ENCODE data around the gene PRXL2A. TPM values are rescaled to one million over a fixed set of nuclear protein-coding genes. Genes with fewer than 3 reads are reported as not detected.
"Not testable (repeated sequence)": the region's sequence is repeated elsewhere in the genome, so short reads cannot be mapped to it uniquely, and the experiment has no call there.

PRXL2A gene
- total RNA-seq = 100 to 1,000 TPM in 1 of 2 donors, 10 to 100 TPM in 1; 69.7 to 124 TPM
- 100 to 1,000 TPM; 151 to 161 TPM for polyA plus RNA-seq (ENCODE audit: insufficient read length in 2 of 2)
- long read RNA-seq, donor 1, full-length matches to known transcripts = 113 of 144 reads
- long read RNA-seq, donor 1, partial matches to known transcripts = 31 of 144 reads
- long read RNA-seq, donor 1, other reads (novel, unspliced or antisense) = 0 of 144 reads
- long read RNA-seq, donor 2, full-length matches to known transcripts = 55 of 63 reads
- long read RNA-seq, donor 2, partial matches to known transcripts = 8 of 63 reads
- long read RNA-seq, donor 2, other reads (novel, unspliced or antisense) = 0 of 63 reads
- long read RNA-seq, donor 3, full-length matches to known transcripts = 67 of 75 reads
- long read RNA-seq, donor 3, partial matches to known transcripts = 8 of 75 reads
- long read RNA-seq, donor 3, other reads (novel, unspliced or antisense) = 0 of 75 reads
- long read RNA-seq, donor 4, full-length matches to known transcripts = 55 of 71 reads
- long read RNA-seq, donor 4, partial matches to known transcripts = 16 of 71 reads
- long read RNA-seq, donor 4, other reads (novel, unspliced or antisense) = 0 of 71 reads

- no peaks in the 10 kb centered on the region for H3K27me3 ChIP-seq (ENCODE audit: control insufficient read depth, insufficient read depth, low read length)
- 0% methylated on average over 96 of the region's 96 CpGs for WGBS (ENCODE audit: insufficient coverage)
- H3K9me3 ChIP-seq (ENCODE audit: control insufficient read depth, insufficient read depth, low read length) = no peaks in the 10 kb centered on the region
- H3K27ac ChIP-seq (ENCODE audit: low read depth, low read length) = peak within 1 kb of the TSS; percentile 93
- H3K4me3 ChIP-seq (ENCODE audit: low read depth, low read length) = peak within 1 kb of the TSS; percentile 80
- peak; percentile 64 to 96 (median 84) for DNase-seq (ENCODE audit: low read depth in 4 of 6, low spot score in 6 of 6)
- H3K4me1 ChIP-seq (ENCODE audit: control insufficient read depth, insufficient read depth, low read length) = peaks cover 43% of the 10 kb centered on the region
- peaks cover 3% of the 10 kb centered on the region for H3K36me3 ChIP-seq (ENCODE audit: control insufficient read depth, insufficient read depth, low read length)
These were observed at the start of gene PRXL2A for GRCh38 chr10:80408242-80409101. Gene PRXL2A (plus strand): TSS chr10:80408551. CDS start chr10:80420468, 11,917 bp downstream.

DNA sequence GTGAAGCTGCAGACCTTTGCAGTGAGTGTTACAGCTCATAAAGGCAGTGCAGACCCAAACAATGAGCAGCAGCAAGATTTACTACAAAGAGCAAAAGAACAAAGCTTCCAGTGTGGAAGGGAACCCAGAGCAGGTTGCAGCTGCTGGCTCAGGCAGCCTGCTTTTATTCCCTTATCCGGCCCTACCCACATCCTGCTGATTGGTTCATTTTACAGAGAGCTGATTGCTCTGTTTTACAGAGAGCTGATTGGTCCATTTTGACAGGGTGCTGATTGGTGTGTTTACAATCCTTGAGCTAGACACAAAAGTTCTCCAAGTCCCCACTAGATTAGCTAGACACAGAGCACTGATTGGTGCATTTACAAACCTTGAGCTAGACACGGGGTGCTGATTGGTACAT is 49.4 kb upstream of the PRXL2A start:
- not testable (repeated sequence) for H3K36me3 ChIP-seq (ENCODE audit: control insufficient read depth, insufficient read depth, low read length); H3K27ac ChIP-seq (ENCODE audit: low read depth, low read length); H3K4me3 ChIP-seq (ENCODE audit: low read depth, low read length); H3K9me3 ChIP-seq (ENCODE audit: control insufficient read depth, insufficient read depth, low read length); DNase-seq (ENCODE audit: low read depth in 4 of 6, low spot score in 6 of 6); H3K27me3 ChIP-seq (ENCODE audit: control insufficient read depth, insufficient read depth, low read length)
- WGBS (ENCODE audit: insufficient coverage) = no CpG with 5 or more reads among the region's 2 CpGs
- H3K4me1 ChIP-seq (ENCODE audit: control insufficient read depth, insufficient read depth, low read length) = peaks cover 16% of the 10 kb centered on the region

GRCh38 chr10:80359644-80360043 is 48.7 kb upstream of the PRXL2A start:
- no peak overlapping the region for H3K4me3 ChIP-seq (ENCODE audit: low read depth, low read length)
- WGBS (ENCODE audit: insufficient coverage) = 96% methylated on average over 21 of the region's 22 CpGs
- no peak for DNase-seq (ENCODE audit: low read depth in 4 of 6, low spot score in 6 of 6)
- H3K9me3 ChIP-seq (ENCODE audit: control insufficient read depth, insufficient read depth, low read length) = no peaks in the 10 kb centered on the region
- peaks cover 16% of the 10 kb centered on the region for H3K4me1 ChIP-seq (ENCODE audit: control insufficient read depth, insufficient read depth, low read length)
- no peak overlapping the region for H3K27ac ChIP-seq (ENCODE audit: low read depth, low read length)
- H3K36me3 ChIP-seq (ENCODE audit: control insufficient read depth, insufficient read depth, low read length) = peaks cover 4% of the 10 kb centered on the region
- peaks cover 2% of the 10 kb centered on the region for H3K27me3 ChIP-seq (ENCODE audit: control insufficient read depth, insufficient read depth, low read length)

DNA sequence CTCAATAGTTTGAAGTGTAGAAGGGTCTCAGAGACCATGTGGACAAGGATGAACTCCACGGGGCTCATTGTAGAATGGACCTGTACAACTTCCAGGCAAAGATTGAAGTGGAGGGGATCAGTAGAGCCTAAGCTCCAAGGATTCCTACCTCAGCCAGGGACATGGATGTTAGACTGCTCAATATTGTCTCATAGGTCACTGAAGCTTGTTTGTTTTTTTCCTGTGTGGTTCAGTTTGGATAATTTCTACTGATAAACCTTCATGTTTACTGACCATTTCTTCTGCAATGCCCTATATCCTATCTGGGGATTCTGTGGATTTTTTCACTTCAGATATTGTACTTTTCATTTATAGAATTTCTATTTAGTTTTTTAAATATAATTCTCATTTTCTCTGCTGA is 42.8 kb upstream of the PRXL2A start:
- Histone ChIP-seq H3K4me3 (ENCODE audit: low read depth, low read length) (no peak overlapping the region), H3K27ac (ENCODE audit: low read depth, low read length) (no peak overlapping the region), H3K4me1 (ENCODE audit: control insufficient read depth, insufficient read depth, low read length) (no peaks in the 10 kb centered on the region), H3K36me3 (ENCODE audit: control insufficient read depth, insufficient read depth, low read length) (no peaks in the 10 kb centered on the region), H3K9me3 (ENCODE audit: control insufficient read depth, insufficient read depth, low read length) (peaks cover 12% of the 10 kb centered on the region), H3K27me3 (ENCODE audit: control insufficient read depth, insufficient read depth, low read length) (no peaks in the 10 kb centered on the region)
- no peak for DNase-seq (ENCODE audit: low read depth in 4 of 6, low spot score in 6 of 6)
- WGBS (ENCODE audit: insufficient coverage) = 0% methylated on average over 1 of the region's 1 CpG

DNA sequence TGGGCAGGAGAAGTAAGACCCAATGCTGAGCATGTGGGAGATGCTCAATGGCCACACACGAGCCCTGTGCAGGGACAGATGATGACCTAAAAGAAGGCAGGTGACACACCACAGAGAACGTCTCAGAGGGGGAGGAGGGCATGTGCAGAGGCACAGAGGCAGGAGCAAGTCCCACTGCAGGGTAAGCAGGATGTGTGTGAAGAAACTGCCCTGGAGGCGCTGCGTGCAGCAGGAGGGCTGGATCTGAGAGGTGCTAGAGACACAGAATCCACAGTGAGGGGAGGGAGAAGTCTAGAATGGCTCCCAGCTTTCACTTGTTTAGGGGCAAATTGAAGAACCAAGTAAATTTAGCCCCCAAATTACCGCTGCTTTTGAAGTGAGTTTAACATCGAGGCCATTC is 36.9 kb upstream of the PRXL2A start:
- no peaks in the 10 kb centered on the region for H3K27me3 ChIP-seq (ENCODE audit: control insufficient read depth, insufficient read depth, low read length)
- H3K4me1 ChIP-seq (ENCODE audit: control insufficient read depth, insufficient read depth, low read length) = no peaks in the 10 kb centered on the region
- peaks cover 11% of the 10 kb centered on the region for H3K9me3 ChIP-seq (ENCODE audit: control insufficient read depth, insufficient read depth, low read length)
- no peak overlapping the region for H3K27ac ChIP-seq (ENCODE audit: low read depth, low read length)
- no peak overlapping the region for H3K4me3 ChIP-seq (ENCODE audit: low read depth, low read length)
- 98% methylated on average over 4 of the region's 6 CpGs for WGBS (ENCODE audit: insufficient coverage)
- H3K36me3 ChIP-seq (ENCODE audit: control insufficient read depth, insufficient read depth, low read length) = no peaks in the 10 kb centered on the region
- no peak for DNase-seq (ENCODE audit: low read depth in 4 of 6, low spot score in 6 of 6)

- Histone ChIP-seq H3K4me1 (ENCODE audit: control insufficient read depth, insufficient read depth, low read length) (no peaks in the 10 kb centered on the region), H3K27me3 (ENCODE audit: control insufficient read depth, insufficient read depth, low read length) (no peaks in the 10 kb centered on the region), H3K9me3 (ENCODE audit: control insufficient read depth, insufficient read depth, low read length) (no peaks in the 10 kb centered on the region), H3K36me3 (ENCODE audit: control insufficient read depth, insufficient read depth, low read length) (no peaks in the 10 kb centered on the region), H3K4me3 (ENCODE audit: low read depth, low read length) (no peak overlapping the region), H3K27ac (ENCODE audit: low read depth, low read length) (no peak overlapping the region)
- DNase-seq (ENCODE audit: low read depth in 4 of 6, low spot score in 6 of 6) = peak in 2 of 6 donors; percentile 29 to 49
- 0% methylated on average over 1 of the region's 5 CpGs for WGBS (ENCODE audit: insufficient coverage)
These were observed 35.7 kb upstream of the PRXL2A start for GRCh38 chr10:80372675-80373074.

DNA sequence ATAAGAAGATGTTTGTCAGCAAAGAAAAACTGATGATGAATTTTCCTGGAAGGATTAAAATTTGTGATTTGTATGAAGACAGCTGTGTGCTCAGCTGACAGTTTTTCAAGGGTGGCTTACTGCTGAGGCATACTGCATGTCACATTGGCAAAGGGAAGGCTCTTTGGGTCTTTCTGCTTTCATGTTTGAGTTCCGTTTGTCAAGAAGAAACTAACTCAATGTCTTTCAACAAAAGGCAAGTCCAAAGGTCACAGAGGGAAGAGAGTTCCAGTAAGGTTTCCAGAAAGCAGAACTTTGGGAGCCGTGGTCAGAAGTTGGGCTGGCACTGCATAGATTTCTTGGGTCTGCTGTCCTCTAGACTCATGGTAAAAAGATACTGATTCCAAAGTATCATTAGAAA is 34.8 kb upstream of the PRXL2A start:
- H3K9me3 ChIP-seq (ENCODE audit: control insufficient read depth, insufficient read depth, low read length) = no peaks in the 10 kb centered on the region
- DNase-seq (ENCODE audit: low read depth in 4 of 6, low spot score in 6 of 6) = no peak
- no peaks in the 10 kb centered on the region for H3K4me1 ChIP-seq (ENCODE audit: control insufficient read depth, insufficient read depth, low read length)
- H3K36me3 ChIP-seq (ENCODE audit: control insufficient read depth, insufficient read depth, low read length) = no peaks in the 10 kb centered on the region
- H3K27me3 ChIP-seq (ENCODE audit: control insufficient read depth, insufficient read depth, low read length) = no peaks in the 10 kb centered on the region
- H3K4me3 ChIP-seq (ENCODE audit: low read depth, low read length) = no peak overlapping the region
- no peak overlapping the region for H3K27ac ChIP-seq (ENCODE audit: low read depth, low read length)
- WGBS (ENCODE audit: insufficient coverage) = no CpG with 5 or more reads among the region's 2 CpGs

- no peak for DNase-seq (ENCODE audit: low read depth in 4 of 6, low spot score in 6 of 6)
- no peak overlapping the region for H3K4me3 ChIP-seq (ENCODE audit: low read depth, low read length)
- H3K27me3 ChIP-seq (ENCODE audit: control insufficient read depth, insufficient read depth, low read length) = no peaks in the 10 kb centered on the region
- WGBS (ENCODE audit: insufficient coverage) = no CpG with 5 or more reads among the region's 3 CpGs
- no peaks in the 10 kb centered on the region for H3K4me1 ChIP-seq (ENCODE audit: control insufficient read depth, insufficient read depth, low read length)
- H3K36me3 ChIP-seq (ENCODE audit: control insufficient read depth, insufficient read depth, low read length) = no peaks in the 10 kb centered on the region
- H3K9me3 ChIP-seq (ENCODE audit: control insufficient read depth, insufficient read depth, low read length) = no peaks in the 10 kb centered on the region
- H3K27ac ChIP-seq (ENCODE audit: low read depth, low read length) = no peak overlapping the region
These were observed 28.6 kb upstream of the PRXL2A start for GRCh38 chr10:80379701-80380100.

DNA sequence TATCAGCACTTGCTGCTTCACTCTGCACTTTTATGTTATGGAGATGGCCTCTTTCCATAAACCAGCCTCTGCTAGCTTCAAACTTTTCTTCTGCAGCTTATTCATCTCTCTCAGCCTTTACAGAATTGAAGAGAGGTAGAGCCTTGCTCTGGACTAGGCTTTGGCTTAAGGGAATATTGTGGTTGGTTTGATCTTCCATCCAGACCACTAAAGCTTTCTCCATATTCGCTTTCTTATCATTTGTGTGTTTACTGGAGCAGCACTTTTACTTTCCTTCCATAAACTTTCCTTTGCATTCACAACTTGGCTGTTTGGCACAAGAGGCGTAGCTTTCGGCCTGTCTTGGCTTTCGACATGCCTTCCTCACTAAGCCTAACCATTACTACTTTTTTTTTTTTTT is 28.2 kb upstream of the PRXL2A start:
- no peaks in the 10 kb centered on the region for H3K27me3 ChIP-seq (ENCODE audit: control insufficient read depth, insufficient read depth, low read length)
- 78% methylated on average over 3 of the region's 4 CpGs for WGBS (ENCODE audit: insufficient coverage)
- no peaks in the 10 kb centered on the region for H3K36me3 ChIP-seq (ENCODE audit: control insufficient read depth, insufficient read depth, low read length)
- H3K4me3 ChIP-seq (ENCODE audit: low read depth, low read length) = no peak overlapping the region
- no peaks in the 10 kb centered on the region for H3K4me1 ChIP-seq (ENCODE audit: control insufficient read depth, insufficient read depth, low read length)
- no peak for DNase-seq (ENCODE audit: low read depth in 4 of 6, low spot score in 6 of 6)
- H3K9me3 ChIP-seq (ENCODE audit: control insufficient read depth, insufficient read depth, low read length) = no peaks in the 10 kb centered on the region
- H3K27ac ChIP-seq (ENCODE audit: low read depth, low read length) = no peak overlapping the region

Data from spinal cord (tissue), 10 donors.